Measurements from ENCODE around the gene QSOX2. TPM values are rescaled to one million over a fixed set of nuclear protein-coding genes. Genes with fewer than 3 reads are reported as not detected.

QSOX2 gene
- total RNA-seq, 1 donor = 12.7 TPM

GRCh38 chr9:136241542-136241941 lies 4.1 kb downstream of the QSOX2 start:
- no peaks in the 10 kb centered on the region for H3K36me3 ChIP-seq (ENCODE audit: insufficient read depth, low read length)
- no peak overlapping the region for H3K27ac ChIP-seq (ENCODE audit: low read depth, low read length)
- H3K4me1 ChIP-seq (ENCODE audit: insufficient read depth, low read length) = peaks cover 18% of the 10 kb centered on the region
- no peak overlapping the region for H2AFZ ChIP-seq (ENCODE audit: low read length)
- H3K79me2 ChIP-seq (ENCODE audit: insufficient read depth, low read length) = peaks cover 50% of the 10 kb centered on the region
- peaks cover 61% of the 10 kb centered on the region for H4K20me1 ChIP-seq (ENCODE audit: insufficient read depth, low read length)
- TF ChIP-seq, protein P1, sequence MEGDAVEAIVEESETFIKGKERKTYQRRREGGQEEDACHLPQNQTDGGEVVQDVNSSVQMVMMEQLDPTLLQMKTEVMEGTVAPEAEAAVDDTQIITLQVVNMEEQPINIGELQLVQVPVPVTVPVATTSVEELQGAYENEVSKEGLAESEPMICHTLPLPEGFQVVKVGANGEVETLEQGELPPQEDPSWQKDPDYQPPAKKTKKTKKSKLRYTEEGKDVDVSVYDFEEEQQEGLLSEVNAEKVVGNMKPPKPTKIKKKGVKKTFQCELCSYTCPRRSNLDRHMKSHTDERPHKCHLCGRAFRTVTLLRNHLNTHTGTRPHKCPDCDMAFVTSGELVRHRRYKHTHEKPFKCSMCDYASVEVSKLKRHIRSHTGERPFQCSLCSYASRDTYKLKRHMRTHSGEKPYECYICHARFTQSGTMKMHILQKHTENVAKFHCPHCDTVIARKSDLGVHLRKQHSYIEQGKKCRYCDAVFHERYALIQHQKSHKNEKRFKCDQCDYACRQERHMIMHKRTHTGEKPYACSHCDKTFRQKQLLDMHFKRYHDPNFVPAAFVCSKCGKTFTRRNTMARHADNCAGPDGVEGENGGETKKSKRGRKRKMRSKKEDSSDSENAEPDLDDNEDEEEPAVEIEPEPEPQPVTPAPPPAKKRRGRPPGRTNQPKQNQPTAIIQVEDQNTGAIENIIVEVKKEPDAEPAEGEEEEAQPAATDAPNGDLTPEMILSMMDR (IDR thresholded peaks at IDR 0.05; ENCODE audit: extremely low read depth, low read depth, low read length) = no peak
- H3K9me3 ChIP-seq (ENCODE audit: low read depth, low read length) = no peaks in the 10 kb centered on the region
- H3K4me2 ChIP-seq (ENCODE audit: insufficient read depth, low read length) = no peak overlapping the region
- H3K4me3 ChIP-seq (ENCODE audit: insufficient read depth, low read length) = no peak overlapping the region
- DNase-seq (ENCODE audit: insufficient read length, low spot score, missing footprints) = no peak
- H3K27me3 ChIP-seq (ENCODE audit: insufficient read depth, low read length) = peaks cover 1% of the 10 kb centered on the region

- Histone ChIP-seq H3K9me3 (ENCODE audit: low read depth, low read length) (no peaks in the 10 kb centered on the region), H4K20me1 (ENCODE audit: insufficient read depth, low read length) (peaks cover 61% of the 10 kb centered on the region), H3K36me3 (ENCODE audit: insufficient read depth, low read length) (no peaks in the 10 kb centered on the region), H3K4me3 (ENCODE audit: insufficient read depth, low read length) (no peak overlapping the region), H2AFZ (ENCODE audit: low read length) (no peak overlapping the region), H3K4me2 (ENCODE audit: insufficient read depth, low read length) (no peak overlapping the region), H3K27ac (ENCODE audit: low read depth, low read length) (no peak overlapping the region), H3K27me3 (ENCODE audit: insufficient read depth, low read length) (no peaks in the 10 kb centered on the region), H3K79me2 (ENCODE audit: insufficient read depth, low read length) (peaks cover 50% of the 10 kb centered on the region), H3K4me1 (ENCODE audit: insufficient read depth, low read length) (peaks cover 15% of the 10 kb centered on the region)
- TF ChIP-seq, protein P1 (IDR thresholded peaks at IDR 0.05; ENCODE audit: extremely low read depth, low read depth, low read length) = no peak
- no peak for DNase-seq (ENCODE audit: insufficient read length, low spot score, missing footprints)
Measured at GRCh38 chr9:136240941-136241340, 4.7 kb downstream of the QSOX2 start.

DNA sequence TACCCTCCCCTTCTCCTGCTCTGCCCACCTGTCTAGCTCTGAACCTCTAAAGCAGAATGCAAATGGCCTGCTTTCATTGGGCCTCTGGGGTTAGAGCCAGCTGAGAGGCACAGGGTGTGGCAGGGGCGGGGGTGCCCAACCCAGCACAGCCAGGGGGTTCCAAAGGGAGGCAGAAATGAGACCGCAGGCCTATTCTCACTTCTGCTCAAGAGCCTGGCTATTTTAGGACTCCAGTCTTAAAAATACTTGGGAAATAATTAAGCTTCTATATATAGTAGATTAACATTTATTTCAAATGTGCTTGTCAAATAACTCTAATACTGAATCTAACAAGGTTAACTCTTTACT lies 5.7 kb downstream of the QSOX2 start:
- no peaks in the 10 kb centered on the region for H3K27me3 ChIP-seq (ENCODE audit: insufficient read depth, low read length)
- H2AFZ ChIP-seq (ENCODE audit: low read length) = no peak overlapping the region
- TF ChIP-seq, protein P1 (IDR thresholded peaks at IDR 0.05; ENCODE audit: extremely low read depth, low read depth, low read length) = no peak
- no peak overlapping the region for H3K27ac ChIP-seq (ENCODE audit: low read depth, low read length)
- H3K4me3 ChIP-seq (ENCODE audit: insufficient read depth, low read length) = no peak overlapping the region
- H3K4me1 ChIP-seq (ENCODE audit: insufficient read depth, low read length) = peaks cover 13% of the 10 kb centered on the region
- peaks cover 60% of the 10 kb centered on the region for H4K20me1 ChIP-seq (ENCODE audit: insufficient read depth, low read length)
- H3K4me2 ChIP-seq (ENCODE audit: insufficient read depth, low read length) = no peak overlapping the region
- no peaks in the 10 kb centered on the region for H3K36me3 ChIP-seq (ENCODE audit: insufficient read depth, low read length)
- H3K79me2 ChIP-seq (ENCODE audit: insufficient read depth, low read length) = peaks cover 49% of the 10 kb centered on the region
- no peaks in the 10 kb centered on the region for H3K9me3 ChIP-seq (ENCODE audit: low read depth, low read length)
- DNase-seq (ENCODE audit: insufficient read length, low spot score, missing footprints) = no peak

DNA sequence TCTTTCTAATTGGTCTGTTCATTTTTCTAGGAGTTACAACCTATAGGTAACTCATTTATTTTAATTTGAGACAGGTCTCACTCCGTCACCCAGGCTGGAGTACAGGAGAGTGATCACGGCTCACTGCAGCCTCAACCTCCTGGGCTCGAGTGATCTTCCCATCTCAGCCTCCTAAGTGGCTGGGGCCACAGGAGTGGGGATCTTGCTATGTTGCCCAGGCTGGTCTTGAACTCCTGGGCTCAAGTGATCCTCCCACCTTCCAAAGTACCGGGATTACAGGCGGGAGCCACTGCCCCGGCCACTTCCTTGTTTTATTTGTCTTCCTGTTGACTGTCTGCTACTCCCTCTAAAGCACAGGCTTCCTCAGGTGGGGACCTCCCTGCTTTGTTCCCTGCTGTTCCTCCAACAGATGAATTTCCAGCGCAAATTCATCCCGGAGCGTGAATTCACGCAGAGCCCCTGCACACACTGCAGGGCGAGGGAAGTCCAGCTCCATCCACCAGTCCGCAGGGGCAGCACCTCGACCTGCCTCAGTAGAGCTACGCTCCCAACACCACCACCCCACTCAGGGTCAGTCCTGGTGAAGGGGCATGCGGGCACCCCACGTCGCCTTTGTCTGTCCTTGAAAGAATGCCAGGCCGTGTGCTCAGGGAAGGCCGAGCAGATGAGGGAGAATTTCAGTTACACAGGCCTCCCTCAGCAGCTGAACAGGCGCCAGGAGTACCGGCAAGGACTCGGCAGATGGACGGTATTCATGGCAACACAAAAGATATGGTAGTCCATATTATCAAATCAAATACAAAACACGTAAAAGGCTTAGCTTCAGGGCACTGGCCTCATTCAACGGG lies 6.3 kb downstream of the QSOX2 start:
- Histone ChIP-seq H3K4me2 (ENCODE audit: insufficient read depth, low read length) (no peak overlapping the region), H3K79me2 (ENCODE audit: insufficient read depth, low read length) (peaks cover 43% of the 10 kb centered on the region), H3K4me3 (ENCODE audit: insufficient read depth, low read length) (no peak overlapping the region), H3K9me3 (ENCODE audit: low read depth, low read length) (no peaks in the 10 kb centered on the region), H3K36me3 (ENCODE audit: insufficient read depth, low read length) (no peaks in the 10 kb centered on the region), H4K20me1 (ENCODE audit: insufficient read depth, low read length) (peaks cover 54% of the 10 kb centered on the region), H2AFZ (ENCODE audit: low read length) (no peak overlapping the region), H3K4me1 (ENCODE audit: insufficient read depth, low read length) (peaks cover 7% of the 10 kb centered on the region), H3K27me3 (ENCODE audit: insufficient read depth, low read length) (no peaks in the 10 kb centered on the region), H3K27ac (ENCODE audit: low read depth, low read length) (no peak overlapping the region)
- DNase-seq (ENCODE audit: insufficient read length, low spot score, missing footprints) = no peak
- TF ChIP-seq, protein P1 (IDR thresholded peaks at IDR 0.05; ENCODE audit: extremely low read depth, low read depth, low read length) = no peak
